ENCODE measurements around the gene CD55.
A peak's percentile ranks its signal among the peaks of the same experiment; 100 is the strongest.

CD55 gene, protein sequence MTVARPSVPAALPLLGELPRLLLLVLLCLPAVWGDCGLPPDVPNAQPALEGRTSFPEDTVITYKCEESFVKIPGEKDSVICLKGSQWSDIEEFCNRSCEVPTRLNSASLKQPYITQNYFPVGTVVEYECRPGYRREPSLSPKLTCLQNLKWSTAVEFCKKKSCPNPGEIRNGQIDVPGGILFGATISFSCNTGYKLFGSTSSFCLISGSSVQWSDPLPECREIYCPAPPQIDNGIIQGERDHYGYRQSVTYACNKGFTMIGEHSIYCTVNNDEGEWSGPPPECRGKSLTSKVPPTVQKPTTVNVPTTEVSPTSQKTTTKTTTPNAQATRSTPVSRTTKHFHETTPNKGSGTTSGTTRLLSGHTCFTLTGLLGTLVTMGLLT

DNA sequence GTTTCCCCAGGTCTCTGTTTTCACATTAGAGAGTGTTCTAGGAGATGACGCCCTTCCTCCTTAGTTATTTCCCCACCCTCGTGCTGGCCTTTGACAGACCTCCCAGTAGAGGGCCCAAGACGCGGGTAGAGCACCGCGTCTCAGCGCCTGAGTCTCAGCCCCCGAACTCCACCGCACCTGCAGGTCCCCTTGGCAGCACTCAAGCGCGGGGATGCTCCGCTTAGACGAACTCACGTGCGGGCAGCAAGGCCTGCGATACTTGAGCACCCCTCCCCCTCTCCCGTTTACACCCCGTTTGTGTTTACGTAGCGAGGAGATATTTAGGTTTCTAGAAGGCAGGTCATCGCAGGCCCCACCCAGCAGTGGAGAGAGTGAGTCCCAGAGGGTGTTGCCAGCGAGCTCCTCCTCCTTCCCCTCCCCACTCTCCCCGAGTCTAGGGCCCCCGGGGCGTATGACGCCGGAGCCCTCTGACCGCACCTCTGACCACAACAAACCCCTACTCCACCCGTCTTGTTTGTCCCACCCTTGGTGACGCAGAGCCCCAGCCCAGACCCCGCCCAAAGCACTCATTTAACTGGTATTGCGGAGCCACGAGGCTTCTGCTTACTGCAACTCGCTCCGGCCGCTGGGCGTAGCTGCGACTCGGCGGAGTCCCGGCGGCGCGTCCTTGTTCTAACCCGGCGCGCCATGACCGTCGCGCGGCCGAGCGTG is at the start of gene CD55:
Gene CD55, plus strand, starts transcription at position 600 of the 711 bp plus-strand sequence. Its CDS starts 88 bp downstream, at position 688.
- H3K4me3 ChIP-seq (ENCODE audit: low read length) = peak within 1 kb of the TSS; percentile 86
- TF ChIP-seq, protein P1, sequence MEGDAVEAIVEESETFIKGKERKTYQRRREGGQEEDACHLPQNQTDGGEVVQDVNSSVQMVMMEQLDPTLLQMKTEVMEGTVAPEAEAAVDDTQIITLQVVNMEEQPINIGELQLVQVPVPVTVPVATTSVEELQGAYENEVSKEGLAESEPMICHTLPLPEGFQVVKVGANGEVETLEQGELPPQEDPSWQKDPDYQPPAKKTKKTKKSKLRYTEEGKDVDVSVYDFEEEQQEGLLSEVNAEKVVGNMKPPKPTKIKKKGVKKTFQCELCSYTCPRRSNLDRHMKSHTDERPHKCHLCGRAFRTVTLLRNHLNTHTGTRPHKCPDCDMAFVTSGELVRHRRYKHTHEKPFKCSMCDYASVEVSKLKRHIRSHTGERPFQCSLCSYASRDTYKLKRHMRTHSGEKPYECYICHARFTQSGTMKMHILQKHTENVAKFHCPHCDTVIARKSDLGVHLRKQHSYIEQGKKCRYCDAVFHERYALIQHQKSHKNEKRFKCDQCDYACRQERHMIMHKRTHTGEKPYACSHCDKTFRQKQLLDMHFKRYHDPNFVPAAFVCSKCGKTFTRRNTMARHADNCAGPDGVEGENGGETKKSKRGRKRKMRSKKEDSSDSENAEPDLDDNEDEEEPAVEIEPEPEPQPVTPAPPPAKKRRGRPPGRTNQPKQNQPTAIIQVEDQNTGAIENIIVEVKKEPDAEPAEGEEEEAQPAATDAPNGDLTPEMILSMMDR (conservative IDR thresholded peaks at IDR 0.05; ENCODE audit: low read depth, low read length) = peak; percentile 39
- peak; percentile 95 for DNase-seq (ENCODE audit: low read depth)

DNA sequence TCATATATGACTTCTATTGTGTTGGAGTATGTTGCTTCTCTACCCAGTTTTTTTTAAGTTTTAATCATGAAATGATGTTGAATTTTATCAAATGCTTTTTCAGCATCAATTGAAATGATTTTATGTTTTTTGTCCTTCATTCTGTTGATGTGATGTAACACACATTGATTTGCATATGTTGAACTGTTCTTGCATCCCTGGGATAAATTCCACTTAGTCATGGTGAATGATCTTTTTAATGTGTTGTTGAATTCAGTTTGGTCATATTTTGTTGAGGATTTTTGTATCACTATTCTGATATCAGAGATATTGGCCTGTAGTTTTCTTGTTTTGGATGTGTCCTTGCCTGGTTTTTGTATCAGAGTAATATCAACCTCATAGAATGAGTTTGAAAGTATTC is 46.6 kb upstream of the CD55 start:
- H3K4me3 ChIP-seq (ENCODE audit: low read length) = no peak overlapping the region
- TF ChIP-seq, protein P1 (conservative IDR thresholded peaks at IDR 0.05; ENCODE audit: low read depth, low read length) = no peak
- DNase-seq (ENCODE audit: low read depth) = no peak

DNA sequence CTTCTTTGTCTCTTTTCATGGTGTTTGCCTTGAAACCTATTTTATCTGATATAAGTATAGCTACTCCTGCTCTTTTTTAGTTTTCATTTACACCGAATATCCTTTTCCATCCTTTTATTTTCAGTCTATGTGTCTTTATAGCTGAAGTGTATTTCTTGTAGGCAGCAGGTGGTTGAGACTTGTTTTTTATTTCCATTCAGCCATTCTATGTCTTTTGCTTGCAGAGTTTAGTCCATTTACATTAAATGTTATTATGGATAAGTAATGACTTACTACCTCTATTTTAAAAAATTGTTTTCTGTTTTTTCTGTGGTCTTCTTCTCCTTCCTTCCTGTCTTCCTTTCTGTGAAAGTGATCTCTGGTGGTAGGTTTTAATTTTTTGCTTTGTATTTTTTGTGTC is 45.0 kb upstream of the CD55 start:
- TF ChIP-seq, protein P1 (conservative IDR thresholded peaks at IDR 0.05; ENCODE audit: low read depth, low read length) = no peak
- no peak overlapping the region for H3K4me3 ChIP-seq (ENCODE audit: low read length)
- DNase-seq (ENCODE audit: low read depth) = no peak

DNA sequence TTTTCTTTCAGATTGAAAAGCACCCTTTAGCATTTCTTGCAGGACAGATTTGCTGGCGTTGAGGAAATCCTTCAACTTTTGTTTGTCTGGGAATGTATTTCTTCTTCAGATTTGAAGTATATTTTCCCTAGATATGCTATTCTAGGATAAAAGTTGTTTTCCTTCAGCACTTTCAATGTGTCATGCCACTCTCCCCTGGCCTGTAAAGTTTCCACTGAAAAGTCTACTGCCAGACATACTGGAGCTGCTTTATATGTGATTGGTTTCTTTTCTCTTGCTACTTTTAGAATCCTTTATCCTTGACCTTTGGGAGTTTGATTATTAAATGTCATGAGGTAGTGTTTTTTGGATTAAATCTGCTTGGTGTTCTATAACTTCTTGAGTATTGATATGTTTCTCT is 44.2 kb upstream of the CD55 start:
- H3K4me3 ChIP-seq (ENCODE audit: low read length) = no peak overlapping the region
- no peak for DNase-seq (ENCODE audit: low read depth)
- TF ChIP-seq, protein P1 (conservative IDR thresholded peaks at IDR 0.05; ENCODE audit: low read depth, low read length) = no peak

DNA sequence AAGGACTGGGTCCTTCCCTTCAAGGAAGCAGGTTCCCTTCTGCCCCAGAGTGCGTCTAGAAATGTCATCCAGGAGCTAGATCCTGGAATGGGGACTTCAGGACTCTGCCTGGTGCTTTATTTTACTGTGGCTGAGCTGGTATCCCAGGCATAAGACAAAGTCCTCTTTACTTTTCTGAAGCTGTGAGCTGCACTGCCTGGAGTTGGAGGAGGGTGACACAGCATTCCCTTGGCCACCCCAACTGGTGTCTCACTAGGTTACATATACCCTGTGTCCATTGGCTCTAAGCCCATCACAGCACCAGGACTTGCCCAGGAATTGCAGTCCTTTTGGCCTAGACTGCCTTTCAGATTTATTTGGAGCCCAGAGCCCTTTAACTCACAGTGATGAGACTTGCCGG is 41.8 kb upstream of the CD55 start:
- no peak overlapping the region for H3K4me3 ChIP-seq (ENCODE audit: low read length)
- DNase-seq (ENCODE audit: low read depth) = no peak
- TF ChIP-seq, protein P1 (conservative IDR thresholded peaks at IDR 0.05; ENCODE audit: low read depth, low read length) = no peak

DNA sequence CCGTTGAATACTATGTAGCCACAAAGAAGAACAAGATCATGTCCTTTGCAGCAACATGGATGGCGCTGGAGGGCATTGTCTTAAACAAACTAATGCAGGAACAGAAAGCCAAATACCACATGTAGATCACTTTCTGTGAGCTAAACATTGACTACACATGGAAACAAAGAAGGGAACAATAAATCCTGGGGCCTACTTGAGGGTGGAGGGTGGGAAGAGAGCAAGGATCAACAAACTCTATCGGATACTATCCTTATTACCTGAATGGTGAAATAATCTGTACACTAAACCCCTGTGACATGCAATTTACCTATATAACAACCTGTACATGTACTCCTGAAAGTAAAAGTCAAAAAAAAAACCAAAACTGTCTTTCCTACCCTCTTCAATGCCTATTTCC is 40.8 kb upstream of the CD55 start:
- no peak for DNase-seq (ENCODE audit: low read depth)
- H3K4me3 ChIP-seq (ENCODE audit: low read length) = no peak overlapping the region
- TF ChIP-seq, protein P1 (conservative IDR thresholded peaks at IDR 0.05; ENCODE audit: low read depth, low read length) = no peak
